HEK293T (cell line): ENCODE measurements around the gene RAMP3.

Source experiments
- CTCF ChIA-PET: fragments of 350-600 bp; formaldehyde crosslinking; extraction: SDS; loops from one replicate; lab custom pipeline; 2021; ENCODE audit warnings: antibody characterized with exemption, inconsistent platforms; lab: Yijun Ruan, JAX
- POLR2A ChIA-PET: fragments of 350-600 bp; formaldehyde crosslinking; extraction: SDS; loops from one replicate; lab custom pipeline; 2020; ENCODE audit warnings: antibody characterized with exemption, inconsistent platforms; lab: Yijun Ruan, JAX
- DNase-seq: peaks from one replicate; pipeline ENCODE4 v3.0.0; 2012; ENCODE audit warnings: mixed read lengths; ENCODE audit errors: extremely low spot score
- ARNT ChIP-seq: fragments of 450-650 bp; IDR thresholded peaks from 2 replicates; pipeline ENCODE4 v1.6.1; 2017; ENCODE audit warnings: mild to moderate bottlenecking
- BHLHE40 ChIP-seq: fragments of 450-650 bp; IDR thresholded peaks from 2 replicates; pipeline ENCODE4 v1.6.1; 2016; ENCODE audit warnings: mild to moderate bottlenecking, moderate library complexity, borderline replicate concordance
- CTBP1 ChIP-seq: fragments of 450-650 bp; IDR thresholded peaks from 2 replicates; pipeline ENCODE4 v1.6.1; 2016; ENCODE audit warnings: borderline replicate concordance
- ELF4 ChIP-seq: fragments of 450-650 bp; IDR thresholded peaks from 2 replicates; pipeline ENCODE4 v1.6.1; 2017; ENCODE audit warnings: antibody characterized with exemption
- FOXA1 ChIP-seq: fragments of 450-650 bp; IDR thresholded peaks from 2 replicates; pipeline ENCODE4 v1.6.1; 2016; ENCODE audit warnings: mild to moderate bottlenecking
- FOXK2 ChIP-seq: fragments of 450-650 bp; IDR thresholded peaks from 2 replicates; pipeline ENCODE4 v1.6.1; 2016; ENCODE audit warnings: mild to moderate bottlenecking
- FOXM1 ChIP-seq: fragments of 450-650 bp; IDR thresholded peaks from 2 replicates; pipeline ENCODE4 v1.6.1; 2017; ENCODE audit warnings: mild to moderate bottlenecking, borderline replicate concordance
- HDGF ChIP-seq: fragments of 450-650 bp; IDR thresholded peaks from 2 replicates; pipeline ENCODE4 v1.6.1; 2017; ENCODE audit warnings: antibody characterized with exemption, borderline replicate concordance
- L3MBTL2 ChIP-seq: fragments of 450-650 bp; conservative IDR thresholded peaks from 2 replicates; pipeline ENCODE4 v1.6.1; 2016; ENCODE audit warnings: mild to moderate bottlenecking
- LEF1 ChIP-seq: fragments of 450-650 bp; IDR thresholded peaks from 2 replicates; pipeline ENCODE4 v1.6.1; 2017; ENCODE audit warnings: mild to moderate bottlenecking, borderline replicate concordance
- NFRKB ChIP-seq: fragments of 450-650 bp; IDR thresholded peaks from 2 replicates; pipeline ENCODE4 v1.6.1; 2016; ENCODE audit warnings: mild to moderate bottlenecking, moderate library complexity
- SP1 ChIP-seq: fragments of 450-650 bp; IDR thresholded peaks from 2 replicates; pipeline ENCODE4 v1.6.1; 2017
- SUZ12 ChIP-seq: fragments of 450-650 bp; IDR thresholded peaks from 2 replicates; pipeline ENCODE4 v1.6.1; 2016; ENCODE audit warnings: mild to moderate bottlenecking
- TARDBP ChIP-seq: fragments of 450-650 bp; IDR thresholded peaks from 2 replicates; pipeline ENCODE4 v1.6.1; 2016
- ZNF384 ChIP-seq: fragments of 450-650 bp; IDR thresholded peaks from 2 replicates; pipeline ENCODE4 v1.6.1; 2016
- TF ChIP-seq, protein P1 (sequence below): fragments of 450-650 bp; IDR thresholded peaks from 2 replicates; pipeline ENCODE4 v1.6.1; 2016

RAMP3 gene

DNA sequence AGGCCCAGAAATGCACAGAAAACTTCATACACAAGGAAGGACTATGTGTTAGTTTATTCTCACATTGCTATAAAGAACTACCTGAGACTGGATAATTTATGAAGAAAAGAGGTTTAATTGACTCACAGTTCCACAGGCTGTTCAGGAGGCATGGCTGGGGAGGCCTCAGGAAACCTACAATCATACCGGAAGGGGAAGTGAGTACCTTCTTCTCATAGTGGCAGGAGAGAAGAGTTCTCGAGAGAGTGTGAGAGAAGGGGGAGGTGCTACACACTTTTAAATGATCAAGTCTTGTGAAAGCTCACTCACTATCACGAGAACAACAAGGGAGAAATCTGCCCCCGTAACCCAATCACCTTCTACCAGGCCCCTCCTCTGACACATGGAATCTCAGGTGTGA, 16.8 kb upstream of the RAMP3 start:
- no peak for DNase-seq
- ChIA-PET CTCF (no interaction called here), POLR2A (no interaction called here)
- no peak for TF ChIP-seq NFRKB
- TF ChIP-seq SP1: no peak
- no peak for TF ChIP-seq ELF4
- no peak for TF ChIP-seq ZNF384
- TF ChIP-seq BHLHE40: no peak
- TF ChIP-seq, protein P1, sequence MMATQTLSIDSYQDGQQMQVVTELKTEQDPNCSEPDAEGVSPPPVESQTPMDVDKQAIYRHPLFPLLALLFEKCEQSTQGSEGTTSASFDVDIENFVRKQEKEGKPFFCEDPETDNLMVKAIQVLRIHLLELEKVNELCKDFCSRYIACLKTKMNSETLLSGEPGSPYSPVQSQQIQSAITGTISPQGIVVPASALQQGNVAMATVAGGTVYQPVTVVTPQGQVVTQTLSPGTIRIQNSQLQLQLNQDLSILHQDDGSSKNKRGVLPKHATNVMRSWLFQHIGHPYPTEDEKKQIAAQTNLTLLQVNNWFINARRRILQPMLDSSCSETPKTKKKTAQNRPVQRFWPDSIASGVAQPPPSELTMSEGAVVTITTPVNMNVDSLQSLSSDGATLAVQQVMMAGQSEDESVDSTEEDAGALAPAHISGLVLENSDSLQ: no peak

DNA sequence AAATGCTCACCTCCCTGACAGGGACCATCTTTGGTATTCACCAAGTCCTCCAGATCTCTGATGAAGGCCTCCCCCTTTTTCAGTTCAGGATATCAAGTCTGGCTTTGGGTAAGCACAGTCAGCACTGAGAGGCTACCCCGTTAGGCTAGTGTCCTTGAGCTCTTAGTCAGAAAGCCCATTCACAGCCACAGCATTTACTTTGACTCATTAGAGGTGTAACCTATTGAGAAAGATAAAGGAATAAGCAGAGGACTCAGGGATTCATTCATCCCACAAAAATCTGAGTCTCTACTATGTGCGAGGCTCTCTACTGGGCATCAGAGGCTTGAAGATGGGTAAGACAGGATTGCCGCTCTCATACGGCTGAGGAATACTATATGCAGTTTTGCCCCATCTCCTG, 14.0 kb upstream of the RAMP3 start:
- TF ChIP-seq HDGF (no peak), SP1 (no peak), CTBP1 (no peak), TARDBP (no peak), ARNT (no peak), FOXA1 (no peak), FOXK2 (no peak), ELF4 (no peak), FOXM1 (no peak), ZNF384 (no peak), NFRKB (no peak), BHLHE40 (no peak), L3MBTL2 (no peak), SUZ12 (no peak), LEF1 (no peak)
- TF ChIP-seq, protein P1: no peak
- no peak for DNase-seq
- ChIA-PET POLR2A (no interaction called here), CTCF (no interaction called here)

DNA sequence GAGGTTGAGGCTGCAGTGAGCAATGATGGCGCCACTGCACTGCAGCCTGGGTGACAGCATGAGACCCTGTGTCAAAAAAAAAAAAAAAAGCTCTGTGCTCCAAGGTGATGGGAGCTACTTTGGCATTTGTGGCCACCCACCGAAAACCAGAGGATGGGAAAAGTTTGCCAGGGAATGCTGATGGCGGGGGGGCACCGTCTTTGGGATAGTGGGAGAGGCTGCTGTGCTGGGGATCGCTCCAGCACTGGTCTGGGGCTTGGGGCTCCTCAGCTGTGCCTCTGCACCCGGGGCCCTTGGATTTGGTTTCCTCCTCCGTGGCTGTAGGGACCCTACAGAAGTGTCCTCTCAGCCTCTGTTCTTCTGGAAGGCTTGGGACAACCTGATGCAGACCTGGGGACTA, 11.7 kb upstream of the RAMP3 start:
- DNase-seq: no peak
- TF ChIP-seq FOXM1 (no peak), SUZ12 (no peak), ZNF384 (no peak), CTBP1 (no peak)
- CTCF ChIA-PET: no interaction called here
- POLR2A ChIA-PET: no interaction called here

DNA sequence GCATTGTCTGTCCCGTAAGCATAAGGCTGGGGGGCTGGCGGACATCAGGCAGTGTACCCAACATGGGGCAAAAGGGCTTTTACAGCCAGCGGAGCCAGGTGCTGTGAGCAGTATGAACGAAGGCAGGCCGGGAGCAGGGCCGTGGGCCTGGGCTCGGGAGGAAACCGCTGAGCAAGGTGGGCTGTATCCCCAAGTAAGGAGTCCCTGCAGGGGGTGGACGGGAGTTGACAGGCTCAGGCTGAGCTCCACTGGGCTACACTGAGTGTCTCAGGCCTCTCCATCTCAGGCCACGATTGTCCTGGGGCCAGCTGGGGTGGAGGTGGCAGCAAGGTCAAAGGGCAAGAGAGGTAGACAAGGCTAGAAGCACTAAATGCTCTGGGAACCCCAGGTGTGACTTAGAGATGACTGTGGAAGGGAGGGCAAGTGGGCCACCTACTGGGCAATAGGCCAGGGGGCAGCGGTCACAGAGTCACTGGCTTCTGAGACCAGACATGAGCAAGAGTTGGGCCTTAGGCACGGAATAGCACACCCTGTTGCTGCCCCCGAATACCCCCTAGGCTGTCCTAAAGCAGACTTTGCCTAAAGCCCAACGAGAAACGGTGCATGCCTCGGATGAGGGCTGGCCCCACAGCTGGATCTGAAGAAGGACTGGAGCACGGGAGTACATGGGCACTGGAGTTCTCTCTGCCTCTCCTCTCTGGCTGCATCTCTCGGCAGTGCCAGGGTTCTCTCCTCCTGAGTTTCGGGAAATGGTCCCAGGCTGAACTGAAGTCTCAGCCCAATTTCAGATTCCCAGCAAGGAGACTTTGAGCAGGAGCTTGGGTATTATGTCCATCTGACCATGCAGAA, 10.8 kb upstream of the RAMP3 start:
- TF ChIP-seq ARNT: no peak
- no peak for TF ChIP-seq LEF1
- no peak for TF ChIP-seq ELF4
- TF ChIP-seq L3MBTL2: no peak
- TF ChIP-seq NFRKB: no peak
- no peak for TF ChIP-seq TARDBP
- TF ChIP-seq CTBP1: no peak
- no peak for TF ChIP-seq HDGF
- TF ChIP-seq SUZ12: no peak
- POLR2A ChIA-PET: no interaction called here
- CTCF ChIA-PET: no interaction called here
- no peak for DNase-seq

DNA sequence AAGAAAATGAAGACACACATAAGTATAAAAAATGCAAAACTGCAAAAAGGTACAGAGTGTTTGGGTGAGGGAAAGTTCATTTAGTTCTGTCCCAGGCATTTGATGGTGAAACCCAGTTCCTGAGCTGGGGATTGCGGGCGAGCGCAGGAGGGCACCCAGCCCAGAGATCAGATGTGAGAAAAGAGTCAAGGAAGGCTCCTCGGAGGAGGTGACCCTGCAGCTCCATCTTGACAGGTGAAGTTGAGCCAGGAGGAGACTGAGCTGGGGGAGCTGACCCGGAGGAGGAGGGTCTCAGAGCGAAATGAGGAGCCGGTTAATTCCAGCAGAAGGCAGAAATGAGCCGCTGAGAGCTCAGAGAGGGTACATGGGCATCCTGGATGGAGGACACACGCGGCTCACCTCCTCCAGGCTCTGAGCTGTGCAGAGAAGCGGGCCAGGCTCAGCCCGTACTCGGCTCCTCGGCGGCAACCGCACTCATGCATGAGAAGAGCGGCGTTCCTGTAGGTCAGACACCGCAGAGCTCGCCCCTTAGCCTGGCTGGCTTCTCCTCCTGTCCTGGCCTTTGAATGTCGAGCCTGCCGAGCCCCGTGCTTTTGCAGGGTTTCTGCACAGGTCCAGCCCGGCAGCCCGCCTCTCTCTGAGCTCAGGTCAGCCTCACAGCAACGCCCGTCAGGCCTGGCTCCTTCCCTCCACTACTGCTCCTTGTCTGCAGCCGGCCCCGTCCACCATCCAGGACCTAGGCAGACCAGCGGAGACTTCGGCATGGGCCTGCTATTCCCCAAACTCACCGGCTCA, 9.5 kb upstream of the RAMP3 start:
- ChIA-PET CTCF (interaction anchor here (1.1 kb wide), 1 partner anchor 12 kb away, joined by 6 read pairs; no protein-coding TSS in a partner anchor), POLR2A (no interaction called here)
- no peak for DNase-seq
- TF ChIP-seq L3MBTL2 (no peak), CTBP1 (no peak), SP1 (no peak), ELF4 (no peak), ARNT (no peak), FOXA1 (no peak)

DNA sequence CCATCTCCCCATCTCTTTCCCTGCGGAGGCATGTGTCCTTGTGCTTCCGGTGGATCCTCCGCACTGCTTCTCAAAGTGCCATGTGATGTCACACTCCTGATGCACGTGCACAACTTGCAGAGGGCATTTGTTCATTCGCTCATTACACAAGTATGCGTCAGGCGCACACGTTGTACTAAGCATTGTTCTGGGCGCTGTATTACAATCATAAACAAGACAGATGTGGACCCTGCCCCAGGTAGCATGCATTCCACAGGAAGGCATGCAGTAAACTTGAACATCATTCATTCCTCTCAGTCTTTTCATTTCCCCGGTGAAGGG, 9.0 kb upstream of the RAMP3 start:
- no peak for TF ChIP-seq ELF4
- no peak for TF ChIP-seq FOXA1
- TF ChIP-seq, protein P1: no peak
- TF ChIP-seq TARDBP: no peak
- TF ChIP-seq HDGF: no peak
- no peak for TF ChIP-seq FOXK2
- no peak for TF ChIP-seq CTBP1
- TF ChIP-seq L3MBTL2: no peak
- TF ChIP-seq FOXM1: no peak
- TF ChIP-seq ARNT: no peak
- no peak for TF ChIP-seq ZNF384
- no peak for TF ChIP-seq SP1
- TF ChIP-seq BHLHE40: no peak
- TF ChIP-seq SUZ12: no peak
- no peak for TF ChIP-seq LEF1
- TF ChIP-seq NFRKB: no peak
- ChIA-PET POLR2A (no interaction called here), CTCF (interaction anchor here (1.1 kb wide), 1 partner anchor 13 kb away, joined by 6 read pairs; no protein-coding TSS in a partner anchor)
- DNase-seq: no peak
